Measurements from ENCODE around the gene COX5B.
"Not testable (repeated sequence)": the region's sequence is repeated elsewhere in the genome, so short reads cannot be mapped to it uniquely, and the experiment has no call there.

Gene COX5B

GRCh38 chr2:97654791-97655190 is 8.9 kb downstream of the COX5B start:
- no peak for DNase-seq

GRCh38 chr2:97656129-97656755 is 10.4 kb downstream of the COX5B start:
- no peak for DNase-seq

- DNase-seq = no peak
Observed at GRCh38 chr2:97656905-97657587, 11.2 kb downstream of the COX5B start.

- no peak for DNase-seq
Observed at GRCh38 chr2:97657986-97658690, 12.3 kb downstream of the COX5B start.

GRCh38 chr2:97658691-97659157 is 12.9 kb downstream of the COX5B start:
- DNase-seq = no peak

- no peak for DNase-seq
Observed at GRCh38 chr2:97659256-97660043, 13.6 kb downstream of the COX5B start.

GRCh38 chr2:97660044-97660774 is 14.3 kb downstream of the COX5B start:
- DNase-seq = no peak

- DNase-seq = no peak
Observed at GRCh38 chr2:97660775-97661389, 15.0 kb downstream of the COX5B start.

- DNase-seq = no peak
Observed at GRCh38 chr2:97661927-97662326, 16.1 kb downstream of the COX5B start.

GRCh38 chr2:97662386-97662894 is 16.6 kb downstream of the COX5B start:
- DNase-seq = no peak

GRCh38 chr2:97662895-97663625 is 17.2 kb downstream of the COX5B start:
- peak; percentile 72 for DNase-seq

- no peak for DNase-seq
Observed at GRCh38 chr2:97663626-97663961, 17.7 kb downstream of the COX5B start.

- peak; percentile 98 for DNase-seq
Observed at GRCh38 chr2:97663962-97664635, 18.2 kb downstream of the COX5B start, which contains the start of gene ACTR1B. ACTR1B (minus strand) TSS chr2:97664044; CDS start chr2:97663890, 154 bp downstream.

GRCh38 chr2:97664636-97664970 is 18.7 kb downstream of the COX5B start:
- no peak for DNase-seq

- no peak for DNase-seq
Observed at GRCh38 chr2:97669448-97669847, 23.6 kb downstream of the COX5B start, which contains the start of gene C2orf92. C2orf92 (plus strand) TSS chr2:97669713; CDS start chr2:97669789, 76 bp downstream.

- no peak for DNase-seq
Observed at GRCh38 chr2:97670471-97670870, 24.6 kb downstream of the COX5B start.

- no peak for DNase-seq
Observed at GRCh38 chr2:97671526-97671925, 25.7 kb downstream of the COX5B start.

GRCh38 chr2:97672606-97673140 is 26.8 kb downstream of the COX5B start:
- not testable (repeated sequence) for DNase-seq

GRCh38 chr2:97673182-97673914 is 27.5 kb downstream of the COX5B start:
- DNase-seq = no peak

All from CD4-positive, alpha-beta T cell treated with Interleukin-6 for 4 hours (primary cell).